Activated CD4-positive, CD25-positive, alpha-beta regulatory T cell treated with anti-CD3 and anti-CD28 coated beads, Interleukin-2, amount 50 U/mL, for 24 hours (primary cell): ENCODE results near the gene CHKB.
A peak's percentile ranks its signal among the peaks of the same experiment; 100 is the strongest.

ENCODE experiments used
- ATAC-seq, 2 donors: fragments of 150-1000 bp; cut with Tn5 transposase; one replicate each; pipeline ENCODE4 v1.10.0; 2021; ENCODE audit warnings: mild to moderate bottlenecking in 1 of 2, moderate library complexity in 1 of 2

The CHKB gene

GRCh38 chr22:50571264-50572175 is 11.1 kb downstream of the CHKB start:
- ATAC-seq: no peak

- ATAC-seq: no peak
These were observed 11.8 kb downstream of the CHKB start for GRCh38 chr22:50570861-50571260.

GRCh38 chr22:50569896-50570535 is 12.6 kb downstream of the CHKB start:
- ATAC-seq: no peak

GRCh38 chr22:50569041-50569459 is 13.6 kb downstream of the CHKB start:
- ATAC-seq: no peak

- no peak for ATAC-seq
These were observed 14.0 kb downstream of the CHKB start for GRCh38 chr22:50568626-50569025.

GRCh38 chr22:50567721-50568252 is 14.9 kb downstream of the CHKB start:
- no peak for ATAC-seq

GRCh38 chr22:50564289-50564688 is 18.4 kb downstream of the CHKB start:
- no peak for ATAC-seq

- ATAC-seq: peak in 1 of 2 donors; percentile 1
These were observed 19.1 kb downstream of the CHKB start for GRCh38 chr22:50563413-50564160.

- ATAC-seq: peak; percentile 93 to 95
These were observed 19.9 kb downstream of the CHKB start, which contains the start of gene SYCE3 for GRCh38 chr22:50562523-50563412. TSS of gene SYCE3 (minus strand) at chr22:50562919. CDS start at chr22:50556405, 6,514 bp downstream.

- no peak for ATAC-seq
These were observed 21.0 kb downstream of the CHKB start for GRCh38 chr22:50561401-50562358.

- no peak for ATAC-seq
These were observed 22.6 kb downstream of the CHKB start for GRCh38 chr22:50560034-50560433.

GRCh38 chr22:50556703-50557102 is 25.9 kb downstream of the CHKB start:
- ATAC-seq: no peak

GRCh38 chr22:50553310-50553709 is 29.3 kb downstream of the CHKB start:
- no peak for ATAC-seq

- ATAC-seq: no peak
These were observed 31.4 kb downstream of the CHKB start for GRCh38 chr22:50551160-50551752.

- no peak for ATAC-seq
These were observed 32.3 kb downstream of the CHKB start for GRCh38 chr22:50550395-50550794.

- ATAC-seq: no peak
These were observed 33.5 kb downstream of the CHKB start for GRCh38 chr22:50548921-50549790.

- ATAC-seq: peak; percentile 37 to 50
These were observed 34.4 kb downstream of the CHKB start for GRCh38 chr22:50548040-50548920.
